ENCODE measurements around the gene MAB21L4.

Gene MAB21L4

DNA sequence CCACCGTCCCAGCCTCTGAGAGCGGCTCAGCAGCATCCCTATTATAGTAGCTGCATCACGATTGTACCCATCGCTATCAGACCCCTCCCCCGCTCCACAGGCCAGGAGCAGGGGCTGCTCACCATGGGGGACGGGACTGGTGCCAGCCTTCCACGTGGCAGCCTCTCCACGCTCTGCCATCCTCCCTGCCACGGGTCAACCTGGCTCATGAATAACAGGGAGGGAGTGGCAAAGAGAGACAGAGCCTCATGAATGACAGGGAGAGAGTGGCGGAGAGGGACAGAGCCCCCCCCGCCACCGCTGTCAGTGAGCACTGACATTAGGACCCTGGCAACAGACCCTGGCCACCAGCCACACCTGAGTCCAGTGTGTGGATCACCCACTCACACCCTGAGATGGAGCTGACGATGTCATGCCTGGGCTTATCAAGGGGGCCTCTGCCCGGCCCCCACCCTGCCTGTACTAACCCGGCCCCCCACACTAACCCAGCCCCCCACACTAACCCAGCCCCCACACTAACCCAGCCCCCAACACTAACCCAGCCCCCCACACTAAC, 27.1 kb upstream of the MAB21L4 start:
- peak in 2 of 3 experiments; percentile 43 to 73 for DNase-seq

DNA sequence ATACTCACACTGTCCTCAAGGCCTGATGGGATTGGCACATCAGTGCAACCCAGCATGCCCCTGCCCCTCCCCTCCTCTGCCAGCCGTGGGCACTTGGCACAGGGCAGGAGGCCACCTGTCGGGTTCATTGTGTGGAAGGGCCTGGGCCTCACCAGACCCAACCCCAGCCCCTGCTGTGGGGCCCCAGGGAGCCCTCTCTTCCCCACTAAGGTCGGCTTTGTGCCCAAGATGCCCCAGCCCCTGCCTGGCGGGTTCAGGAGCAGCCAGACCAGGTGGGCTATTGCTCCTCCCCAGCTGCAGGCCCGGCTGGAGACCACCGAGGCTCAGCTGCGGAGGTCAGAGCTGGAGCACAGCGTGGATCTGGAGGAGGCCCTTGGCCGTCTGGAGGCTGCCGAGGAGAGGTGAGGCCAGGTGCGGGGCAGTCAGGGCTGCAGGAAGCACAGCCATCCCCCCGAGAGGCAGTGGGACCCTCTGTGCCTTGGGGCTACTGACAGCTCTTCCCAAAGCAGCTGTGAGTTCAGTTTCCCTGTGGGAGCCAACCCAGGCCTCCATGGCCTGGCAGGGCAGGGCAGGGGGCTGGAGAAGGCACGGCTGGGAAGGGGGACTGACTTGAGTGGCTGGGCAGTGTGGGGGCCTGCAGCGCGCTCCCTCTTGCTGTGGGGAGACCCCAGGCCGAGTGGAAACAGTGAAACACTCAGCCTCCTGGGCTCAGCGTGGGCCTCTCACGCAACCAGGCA, 26.5 kb upstream of the MAB21L4 start:
- peak in 2 of 3 experiments; percentile 21 to 46 for DNase-seq

- DNase-seq: no peak
Measured at GRCh38 chr2:240921995-240922244, 26.0 kb upstream of the MAB21L4 start.

GRCh38 chr2:240921311-240921994, 25.5 kb upstream of the MAB21L4 start:
- no peak for DNase-seq

DNA sequence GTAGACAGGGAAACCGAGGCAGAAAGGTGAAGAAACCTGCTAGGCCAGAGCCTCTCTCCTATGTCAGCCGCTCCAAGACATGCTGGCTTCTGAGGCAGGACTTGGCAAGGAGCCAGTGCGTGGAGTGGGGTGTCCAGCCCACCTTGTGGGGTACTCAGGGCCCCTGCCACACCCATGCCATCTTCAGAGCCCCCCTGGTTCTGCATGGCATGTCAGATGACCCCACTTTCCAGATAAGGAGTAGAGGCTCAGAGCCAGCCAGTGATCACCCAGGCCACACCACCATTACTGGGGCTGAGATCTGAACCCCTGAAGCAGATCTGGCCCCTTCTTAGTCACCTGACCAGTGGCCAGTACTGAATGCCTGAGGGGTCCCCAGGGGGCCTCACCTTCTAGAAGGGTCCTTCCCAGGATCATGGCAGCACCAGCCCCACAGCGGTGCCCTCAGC, 24.9 kb upstream of the MAB21L4 start:
- DNase-seq: no peak

DNA sequence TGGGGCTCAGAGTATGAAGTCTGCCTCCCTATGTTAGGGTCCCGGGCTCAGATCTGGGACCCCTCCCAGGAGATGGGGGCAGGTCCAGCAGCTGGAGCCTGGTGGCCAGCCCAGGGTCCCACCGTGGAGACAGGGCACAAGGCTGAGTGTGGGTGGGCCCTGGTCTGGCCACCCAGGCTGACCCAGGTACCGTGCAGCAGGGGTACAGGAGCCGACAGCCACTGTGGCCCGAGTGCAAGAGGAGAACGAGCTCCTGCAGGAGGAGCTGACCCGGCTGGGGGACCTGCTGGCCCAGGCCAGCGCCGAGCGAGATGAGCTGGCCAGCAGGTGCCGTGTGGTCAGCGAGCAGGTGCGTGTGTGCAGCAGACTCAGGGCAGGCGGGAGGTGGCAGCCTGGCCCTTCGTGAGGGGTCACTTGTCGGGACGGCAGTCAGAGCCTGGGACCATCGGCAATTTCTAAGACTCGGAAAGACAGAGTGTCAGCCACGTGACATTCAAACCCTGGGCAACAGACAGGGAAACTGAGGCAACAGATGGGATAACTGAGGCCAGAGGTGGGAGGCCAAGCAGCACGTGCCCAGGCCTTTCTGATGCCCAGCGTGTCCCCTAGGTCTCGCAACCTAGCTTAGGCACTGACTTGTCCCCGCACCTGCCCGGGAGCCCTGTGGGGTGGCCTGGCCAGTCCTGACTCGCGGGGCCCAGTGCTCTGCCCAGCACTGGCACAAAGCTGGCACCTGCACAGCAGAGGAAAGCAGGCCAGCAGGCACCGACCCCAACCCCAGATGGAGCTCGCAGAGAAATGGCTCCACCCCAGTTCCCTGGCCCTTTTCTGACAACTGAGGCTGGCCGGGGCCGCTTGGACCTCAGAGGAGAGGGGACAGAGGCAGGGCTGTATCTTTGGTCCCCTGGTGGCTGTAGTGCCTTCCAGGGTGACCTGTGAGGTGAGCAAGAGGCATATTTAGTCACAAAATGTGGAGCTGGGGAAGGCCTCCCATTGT, 24.1 kb upstream of the MAB21L4 start:
- DNase-seq: no peak

GRCh38 chr2:240919161-240919781, 23.3 kb upstream of the MAB21L4 start:
- DNase-seq: no peak

GRCh38 chr2:240918258-240919091, 22.5 kb upstream of the MAB21L4 start:
- peak in 1 of 3 experiments; percentile 8 for DNase-seq

GRCh38 chr2:240917684-240918257, 21.8 kb upstream of the MAB21L4 start:
- DNase-seq: no peak

DNA sequence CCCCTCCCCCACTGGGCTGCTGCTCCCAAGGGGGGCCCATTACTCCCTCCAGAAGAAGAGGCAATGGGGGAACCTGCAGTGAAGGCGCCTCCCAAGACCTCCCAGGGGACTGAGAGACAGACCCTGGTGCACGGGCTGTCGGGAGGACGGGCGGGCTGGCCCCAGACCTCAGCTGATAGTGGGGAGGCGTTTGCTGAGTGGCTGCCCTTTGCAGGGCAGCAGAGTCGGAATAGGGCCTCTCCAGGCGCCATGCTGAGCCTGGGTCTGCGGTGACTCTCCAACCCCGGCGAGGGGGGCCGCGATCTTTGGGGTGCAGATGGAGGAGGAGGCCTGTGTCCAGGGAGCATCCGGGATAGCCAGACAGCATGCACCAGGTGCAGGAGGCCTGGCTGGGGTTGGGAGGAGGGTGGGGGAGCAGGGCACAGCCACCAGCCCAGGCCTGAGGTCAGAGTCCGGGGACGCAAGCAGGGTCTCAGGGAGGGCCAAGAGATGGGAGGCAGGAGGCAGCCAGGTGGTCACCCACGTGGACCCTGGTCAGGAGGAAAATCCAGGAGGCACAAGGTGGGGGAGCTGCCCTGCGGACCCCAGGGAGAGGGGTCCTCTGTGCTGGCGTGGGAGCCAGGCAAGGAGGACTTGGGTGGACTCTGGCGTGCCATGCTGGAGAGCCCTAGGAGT, 21.2 kb upstream of the MAB21L4 start:
- no peak for DNase-seq

DNA sequence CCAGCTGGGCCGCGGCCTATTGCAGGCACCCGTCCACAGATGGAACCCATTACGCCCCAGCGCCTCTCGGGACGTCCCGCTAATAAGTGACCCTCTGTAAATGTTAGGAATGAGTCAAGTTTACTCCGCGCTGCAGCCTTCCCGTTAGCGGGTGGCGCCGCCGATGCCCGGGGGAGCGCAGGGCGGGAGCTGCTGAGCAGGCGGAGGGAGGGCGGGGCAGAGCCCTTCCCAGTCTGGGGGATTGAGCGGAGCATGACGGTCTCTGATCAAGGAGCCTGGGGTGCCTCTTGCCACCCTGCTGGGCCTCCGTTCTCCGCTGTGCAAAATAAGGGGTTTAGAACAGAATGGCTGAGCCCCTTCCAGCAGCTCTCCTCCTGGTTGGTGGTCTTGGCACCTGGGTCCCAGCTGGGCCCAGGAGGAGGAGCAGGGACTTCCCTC, 20.6 kb upstream of the MAB21L4 start:
- DNase-seq: no peak

- no peak for DNase-seq
Measured at GRCh38 chr2:240915526-240916341, 19.8 kb upstream of the MAB21L4 start.

DNA sequence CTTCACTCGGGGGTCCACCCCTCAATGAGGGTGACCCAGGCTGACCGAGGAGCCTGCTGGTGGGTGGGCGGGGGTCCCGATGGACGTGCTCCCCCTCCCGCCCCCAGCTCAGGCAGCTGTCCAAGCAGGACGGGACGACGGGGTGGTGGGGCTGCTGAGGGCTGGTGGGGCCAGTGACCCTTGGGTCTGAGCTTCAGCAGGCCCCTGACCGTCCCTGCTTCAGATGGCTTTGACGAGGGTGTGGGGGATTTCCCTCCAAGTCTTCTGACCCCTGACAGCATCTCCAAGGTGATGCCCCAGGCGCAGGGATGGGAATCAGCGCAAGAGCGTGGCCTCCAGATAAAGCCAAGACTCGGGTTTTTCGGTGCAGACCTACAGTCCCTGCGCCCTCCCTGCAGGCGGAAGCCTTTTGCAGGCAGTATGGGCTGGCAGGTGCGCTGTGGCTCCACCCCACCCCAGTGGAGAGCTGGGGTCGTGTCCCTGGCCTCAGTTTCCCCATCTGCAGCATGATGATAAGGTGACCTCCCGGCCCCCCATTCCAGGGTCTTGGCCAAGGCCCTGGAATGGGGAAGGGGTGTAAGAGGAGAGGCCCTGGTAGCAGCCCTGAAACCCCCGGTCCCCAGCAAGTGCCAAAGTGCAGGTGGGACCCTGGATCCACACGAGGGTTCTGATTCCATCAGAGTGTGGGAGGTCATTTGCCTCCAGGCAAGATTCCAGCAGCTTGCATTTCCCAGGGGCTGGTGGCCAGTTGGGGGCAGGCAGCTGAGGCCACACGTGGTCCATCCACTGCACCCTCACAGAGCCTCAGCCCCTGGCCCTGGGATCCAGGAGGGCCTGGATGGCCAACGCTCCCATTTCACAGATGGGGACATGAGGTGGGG, 18.9 kb upstream of the MAB21L4 start:
- DNase-seq: no peak

DNA sequence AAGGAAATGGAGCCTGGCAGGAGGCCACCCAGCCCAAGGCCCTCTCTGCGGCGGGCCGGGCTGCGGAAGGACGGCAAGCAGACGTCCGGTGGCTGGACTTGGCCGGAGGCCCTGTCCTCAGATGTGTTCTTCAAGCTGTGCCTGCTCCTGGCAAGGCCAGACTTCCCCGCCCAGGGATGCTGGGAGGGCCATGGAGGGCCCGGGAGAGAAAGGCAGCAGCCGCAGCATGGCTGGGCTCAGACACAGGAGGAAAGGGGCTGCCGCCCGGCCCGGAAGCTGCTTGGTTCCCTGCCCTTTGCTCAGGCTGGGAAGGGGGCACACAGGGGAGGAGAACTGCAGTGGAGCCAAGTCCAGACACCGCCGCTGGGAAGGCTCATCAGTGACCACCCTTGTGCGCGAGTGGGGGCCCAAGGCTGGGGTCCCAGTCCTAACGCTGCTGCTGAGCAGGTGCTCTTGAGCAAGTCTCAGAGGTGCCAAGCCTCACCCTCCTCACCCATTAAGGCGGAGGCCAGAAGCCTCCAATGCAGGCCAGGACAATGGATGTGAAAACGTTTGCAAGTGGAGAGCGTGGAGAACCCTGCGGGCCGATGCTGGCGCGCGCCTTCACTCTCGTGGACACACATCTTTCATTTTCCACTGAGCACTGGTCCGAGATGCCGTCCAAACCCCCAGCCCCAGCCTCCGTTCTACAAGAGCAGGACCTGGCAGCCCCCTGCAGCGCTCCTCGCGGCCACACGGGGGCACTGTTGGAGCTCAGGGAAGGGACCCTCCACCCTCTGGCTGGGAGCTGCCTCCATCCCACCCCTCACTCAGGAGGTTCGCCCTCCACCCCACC, 18.1 kb upstream of the MAB21L4 start:
- DNase-seq: peak; percentile 21 to 59 (median 32)

DNA sequence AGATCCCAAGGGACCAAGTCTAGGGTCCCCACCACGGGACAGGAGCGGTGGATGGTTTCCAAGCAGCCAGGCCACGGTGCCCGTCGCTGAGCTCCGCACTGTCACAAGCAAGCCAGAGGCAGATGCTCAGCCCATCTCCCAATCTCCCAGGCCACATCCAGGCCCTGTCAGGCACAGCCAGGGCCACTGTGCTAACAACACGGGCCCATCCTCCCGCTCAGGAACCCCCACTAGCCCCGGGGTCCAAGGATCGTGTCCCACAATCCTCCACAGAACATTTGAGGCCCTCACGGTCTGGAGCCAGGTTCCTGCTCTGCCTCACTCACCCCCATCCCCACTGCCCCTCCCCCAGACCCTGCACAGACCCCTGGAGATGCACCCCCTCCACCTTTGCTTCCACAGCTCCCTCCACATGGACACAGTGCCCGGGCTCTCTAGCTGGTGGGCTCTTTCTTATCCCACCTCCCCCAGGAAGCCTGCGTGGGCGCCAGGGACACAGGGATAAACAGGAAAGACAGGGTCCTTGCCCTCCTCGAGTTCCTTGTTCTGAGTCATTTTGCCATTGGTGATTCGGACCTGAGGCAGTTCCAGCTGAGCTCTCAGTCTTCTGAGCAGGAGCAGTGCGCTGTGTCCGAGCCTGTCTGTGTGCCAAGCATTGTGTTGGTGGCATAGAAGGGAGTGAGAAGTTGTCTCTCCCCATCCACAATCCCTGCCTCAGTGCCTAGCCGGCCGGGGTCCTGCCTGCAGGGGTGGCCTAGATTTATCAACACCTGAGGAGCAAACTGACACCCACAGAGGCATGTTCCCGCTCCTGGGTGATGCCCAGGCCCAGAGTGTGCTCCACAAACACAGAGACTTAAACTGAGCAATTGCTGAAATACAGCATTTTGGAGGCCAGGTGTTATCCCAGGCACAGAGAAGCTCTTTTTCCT, 17.2 kb upstream of the MAB21L4 start:
- DNase-seq: no peak

DNA sequence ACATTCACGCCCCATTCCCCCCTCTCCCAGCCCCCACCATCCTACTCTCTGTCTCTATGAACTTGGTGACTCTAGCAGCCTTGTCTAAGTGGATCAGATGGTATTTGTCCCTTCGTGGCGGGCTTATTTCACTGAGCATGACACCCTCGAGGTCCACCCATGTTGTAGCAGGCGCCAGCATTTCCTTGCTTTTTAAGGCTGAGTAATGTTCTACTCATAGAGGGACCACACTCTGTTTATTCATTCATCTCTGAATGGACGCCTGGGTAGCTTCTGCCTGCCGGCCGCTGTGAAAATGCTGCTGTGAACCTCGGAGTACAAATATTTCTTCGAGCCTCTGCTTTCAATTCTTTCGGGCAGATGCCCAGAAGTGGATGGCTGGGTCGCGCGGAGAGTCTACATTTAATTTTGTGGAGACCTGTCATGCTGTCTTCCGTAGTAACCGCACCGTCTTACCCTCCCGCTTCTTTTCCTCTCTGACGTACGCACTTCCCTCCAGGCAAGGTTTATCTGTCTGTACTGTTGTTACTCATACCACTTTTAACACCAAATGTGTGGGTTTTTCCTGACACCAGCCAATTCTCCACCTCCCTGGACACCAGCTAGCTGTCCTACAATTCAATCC, 15.8 kb upstream of the MAB21L4 start:
- DNase-seq: no peak
